IMR-90 (cell line): ENCODE measurements around the gene MLEC. TPM values are rescaled to one million over a fixed set of nuclear protein-coding genes. Genes with fewer than 3 reads are reported as not detected.

Source experiments
- ATAC-seq: fragments of 200-7000 bp; cut with Tn5 transposase; 2 replicates; pipeline ENCODE4 v1.9.1; 2020; ENCODE audit warnings: low read depth, mild to moderate bottlenecking, moderate library complexity
- BruUV-seq: library from RNA; stranded (reverse); fragments of 400-500 nt; replicated peaks from 2 replicates; lab custom pipeline; 2021; lab: Mats Ljungman, UMichigan
- CTCF ChIA-PET: fragments of 300-600 bp; formaldehyde crosslinking; extraction: SDS; loops from one replicate; lab custom pipeline; 2021; ENCODE audit warnings: antibody characterized with exemption; lab: Yijun Ruan, JAX
- POLR2A ChIA-PET: fragments of 300-600 bp; sonication (Branson Sonifier 250); formaldehyde crosslinking; loops from one replicate; lab custom pipeline; 2022; ENCODE audit warnings: antibody characterized with exemption; ENCODE audit not compliant: unreplicated experiment; lab: Charles Lee
- DNase-seq: peaks from one replicate; pipeline ENCODE4 v3.0.0; 2013
- H2AFZ ChIP-seq: replicated peaks from 2 replicates; pipeline ENCODE3; 2013; ENCODE audit warnings: low read length, mild to moderate bottlenecking; ENCODE audit not compliant: poor library complexity
- H2AK5ac ChIP-seq: 2 replicates; pipeline ENCODE4 v1.6.1; 2013; ENCODE audit warnings: low read depth, low read length, inconsistent platforms
- H2AK9ac ChIP-seq: replicated peaks from 2 replicates; pipeline ENCODE3; 2013; ENCODE audit warnings: mild to moderate bottlenecking, low read depth, low read length, moderate library complexity; ENCODE audit not compliant: poor library complexity
- H2BK120ac ChIP-seq: 2 replicates; pipeline ENCODE4 v1.6.1; 2013; ENCODE audit warnings: low read depth, low read length, inconsistent platforms
- H2BK15ac ChIP-seq: 3 replicates; pipeline ENCODE4 v1.6.1; 2013; ENCODE audit warnings: low read depth, low read length, inconsistent platforms
- H2BK20ac ChIP-seq: 2 replicates; pipeline ENCODE4 v1.6.1; 2013; ENCODE audit warnings: low read depth, mild to moderate bottlenecking, inconsistent platforms, low read length, moderate library complexity
- H2BK5ac ChIP-seq: 2 replicates; pipeline ENCODE4 v1.6.1; 2013; ENCODE audit warnings: mild to moderate bottlenecking, low read depth, low read length, inconsistent platforms; ENCODE audit not compliant: poor library complexity, severe bottlenecking
- H3K14ac ChIP-seq: replicated peaks from 2 replicates; pipeline ENCODE4 v1.6.1; 2013; ENCODE audit warnings: low read depth, low read length, inconsistent platforms
- H3K18ac ChIP-seq: 2 replicates; pipeline ENCODE4 v1.6.1; 2013; ENCODE audit warnings: low read depth, low read length, control low read depth
- H3K23ac ChIP-seq: 2 replicates; pipeline ENCODE4 v1.6.1; 2013; ENCODE audit warnings: low read depth, low read length, inconsistent platforms
- H3K27ac ChIP-seq: 2 replicates; pipeline ENCODE4 v1.5.1; 2013; ENCODE audit warnings: mild to moderate bottlenecking, control low read depth, low read length; ENCODE audit not compliant: insufficient read depth
- H3K27me3 ChIP-seq: 2 replicates; pipeline ENCODE4 v1.6.1; 2013; ENCODE audit warnings: low read length; ENCODE audit not compliant: control insufficient read depth, insufficient read depth
- H3K36me3 ChIP-seq: 2 replicates; pipeline ENCODE4 v1.6.1; 2013; ENCODE audit warnings: low read length, mixed read lengths; ENCODE audit not compliant: control insufficient read depth, insufficient read depth
- H3K4ac ChIP-seq: 2 replicates; pipeline ENCODE4 v1.6.1; 2013; ENCODE audit warnings: low read depth, low read length, inconsistent platforms
- H3K4me1 ChIP-seq: 2 replicates; pipeline ENCODE4 v1.6.1; 2013; ENCODE audit warnings: low read length, mixed read lengths; ENCODE audit not compliant: control insufficient read depth, insufficient read depth
- H3K4me2 ChIP-seq: 2 replicates; pipeline ENCODE4 v1.6.1; 2013; ENCODE audit warnings: low read depth, mild to moderate bottlenecking, control low read depth, low read length, moderate library complexity
- H3K4me3 ChIP-seq: 2 replicates; pipeline ENCODE4 v1.5.1; 2013; ENCODE audit warnings: low read depth, mild to moderate bottlenecking, control low read depth, low read length, moderate library complexity; ENCODE audit not compliant: insufficient read depth
- H3K56ac ChIP-seq: 2 replicates; pipeline ENCODE4 v1.6.1; 2013; ENCODE audit warnings: low read length, inconsistent platforms; ENCODE audit not compliant: insufficient read depth; ENCODE audit errors: extremely low read depth
- H3K79me1 ChIP-seq, 2 experiments: 2 replicates each; pipeline ENCODE4 v1.6.1; 2013; ENCODE audit warnings: low read length in 2 of 2, inconsistent platforms in 1 of 2, low read depth in 1 of 2
- H3K9ac ChIP-seq: 2 replicates; pipeline ENCODE4 v1.6.1; 2013; ENCODE audit warnings: low read depth, low read length, control low read depth
- H3K9me1 ChIP-seq: 2 replicates; pipeline ENCODE4 v1.6.1; 2013; ENCODE audit warnings: low read length, inconsistent platforms; ENCODE audit not compliant: insufficient read depth
- H3K9me3 ChIP-seq: 2 replicates; pipeline ENCODE4 v1.6.1; 2013; ENCODE audit warnings: low read length; ENCODE audit not compliant: control insufficient read depth, insufficient read depth
- H4K20me1 ChIP-seq: 2 replicates; pipeline ENCODE4 v1.6.1; 2013; ENCODE audit warnings: low read length, inconsistent platforms; ENCODE audit not compliant: insufficient read depth
- H4K5ac ChIP-seq: 2 replicates; pipeline ENCODE4 v1.6.1; 2013; ENCODE audit warnings: mild to moderate bottlenecking, low read depth, low read length, control low read depth
- H4K8ac ChIP-seq, 2 experiments: 2 replicates each; pipeline ENCODE4 v1.6.1; 2013; ENCODE audit warnings: low read depth in 2 of 2, low read length in 2 of 2, control low read depth in 1 of 2, inconsistent platforms in 1 of 2
- H4K91ac ChIP-seq: 2 replicates; pipeline ENCODE4 v1.6.1; 2013; ENCODE audit warnings: low read depth, low read length, inconsistent platforms; ENCODE audit not compliant: insufficient read depth
- BHLHE40 ChIP-seq: fragments of 150-350 bp; IDR thresholded peaks from 2 replicates; pipeline ENCODE4 v1.6.1; 2016; ENCODE audit warnings: mild to moderate bottlenecking, low read depth, low read length
- CHD1 ChIP-seq: IDR thresholded peaks from 2 replicates; pipeline ENCODE4 v1.6.1; 2012; ENCODE audit warnings: low read depth, low read length, improper control_type of control experiment
- FOS ChIP-seq: fragments of 150-350 bp; IDR thresholded peaks from 2 replicates; pipeline ENCODE4 v1.6.1; 2016; ENCODE audit warnings: low read depth, low read length
- MXI1 ChIP-seq: IDR thresholded peaks from 2 replicates; pipeline ENCODE4 v1.6.1; 2012; ENCODE audit warnings: low read depth, mild to moderate bottlenecking, low read length, moderate library complexity, borderline replicate concordance
- RAD21 ChIP-seq: IDR thresholded peaks from 2 replicates; pipeline ENCODE4 v1.6.1; 2012; ENCODE audit warnings: low read length, improper control_type of control experiment
- RCOR1 ChIP-seq: IDR thresholded peaks from 2 replicates; pipeline ENCODE4 v1.6.1; 2012; ENCODE audit warnings: mild to moderate bottlenecking, low read length, improper control_type of control experiment; ENCODE audit not compliant: insufficient replicate concordance
- SMC3 ChIP-seq: fragments of 150-350 bp; IDR thresholded peaks from 2 replicates; pipeline ENCODE4 v1.6.1; 2016; ENCODE audit warnings: low read depth, mild to moderate bottlenecking, antibody characterized with exemption, low read length, moderate library complexity
- WGBS, 2 experiments: methylation state at CpG; one replicate each; pipeline versions ENCODE4 v1.1.5 to v1.1.7; 2013; ENCODE audit warnings: missing lambda C conversion rate in 2 of 2; ENCODE audit not compliant: insufficient read length in 1 of 2; ENCODE audit errors: extremely low coverage in 2 of 2; 5-methylcytosine and 5-hydroxymethylcytosine counted together
- dilution Hi-C: fragments of 300-500 bp; cut with HindIII; formaldehyde crosslinking; loops from one replicate; pipeline ENCODE4 v1.14.3; 2018; ENCODE audit warnings: low sequenced_read_pairs; ENCODE audit not compliant: unreplicated experiment
- in situ Hi-C: fragments of 300-500 bp; cut with MboI; formaldehyde crosslinking; loops from 3 replicates; pipeline ENCODE4 v1.14.3; 2019; ENCODE audit warnings: low sequenced_read_pairs, inconsistent platforms, mixed read lengths
- intact Hi-C: fragments of 100-400 bp; cut with micrococcal nuclease; formaldehyde crosslinking; loops from 2 replicates; pipeline ENCODE4 v1.10.0; 2022
- polyA plus RNA-seq, 3 experiments: library from polyadenylated mRNA; depleted of rRNA; stranded (reverse); fragments of >200 nt; gene quantifications; 2 replicates each; pipeline ENCODE4 v1.2.3, GENCODE V29; 2012; ENCODE audit warnings: low replicate concordance in 1 of 3
- total RNA-seq: library from RNA; depleted of rRNA; stranded (reverse); fragments of >200 nt; gene quantifications from 2 replicates; pipeline ENCODE4 v1.2.3, GENCODE V29; 2012
- TF ChIP-seq, protein P1 (sequence below): conservative IDR thresholded peaks from 2 replicates; pipeline ENCODE4 v1.5.1; 2012; ENCODE audit warnings: mild to moderate bottlenecking, low read depth, low read length, improper control_type of control experiment
- TF ChIP-seq, protein P2 (sequence below): fragments of 150-350 bp; IDR thresholded peaks from 2 replicates; pipeline ENCODE4 v1.6.1; 2016; ENCODE audit warnings: low read depth, mild to moderate bottlenecking, low read length, moderate library complexity, borderline replicate concordance
- TF ChIP-seq, protein P3 (sequence below): fragments of 150-350 bp; IDR thresholded peaks from 2 replicates; pipeline ENCODE4 v1.6.1; 2017; ENCODE audit warnings: mild to moderate bottlenecking, antibody characterized with exemption, low read length, low read depth

Gene MLEC
- total and polyA plus RNA-seq, 2 of the 4 experiments (the other 2 are of a cell fraction): 44.1 to 137 TPM

GRCh38 chr12:120678572-120678971, 8.4 kb upstream of the MLEC start:
- no peak overlapping the region for H3K27ac ChIP-seq
- H2BK15ac ChIP-seq: no peak overlapping the region
- intact Hi-C loops: no loop called here
- H3K9ac ChIP-seq: no peak overlapping the region
- TF ChIP-seq, protein P1, sequence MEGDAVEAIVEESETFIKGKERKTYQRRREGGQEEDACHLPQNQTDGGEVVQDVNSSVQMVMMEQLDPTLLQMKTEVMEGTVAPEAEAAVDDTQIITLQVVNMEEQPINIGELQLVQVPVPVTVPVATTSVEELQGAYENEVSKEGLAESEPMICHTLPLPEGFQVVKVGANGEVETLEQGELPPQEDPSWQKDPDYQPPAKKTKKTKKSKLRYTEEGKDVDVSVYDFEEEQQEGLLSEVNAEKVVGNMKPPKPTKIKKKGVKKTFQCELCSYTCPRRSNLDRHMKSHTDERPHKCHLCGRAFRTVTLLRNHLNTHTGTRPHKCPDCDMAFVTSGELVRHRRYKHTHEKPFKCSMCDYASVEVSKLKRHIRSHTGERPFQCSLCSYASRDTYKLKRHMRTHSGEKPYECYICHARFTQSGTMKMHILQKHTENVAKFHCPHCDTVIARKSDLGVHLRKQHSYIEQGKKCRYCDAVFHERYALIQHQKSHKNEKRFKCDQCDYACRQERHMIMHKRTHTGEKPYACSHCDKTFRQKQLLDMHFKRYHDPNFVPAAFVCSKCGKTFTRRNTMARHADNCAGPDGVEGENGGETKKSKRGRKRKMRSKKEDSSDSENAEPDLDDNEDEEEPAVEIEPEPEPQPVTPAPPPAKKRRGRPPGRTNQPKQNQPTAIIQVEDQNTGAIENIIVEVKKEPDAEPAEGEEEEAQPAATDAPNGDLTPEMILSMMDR: no peak
- no peak for TF ChIP-seq BHLHE40
- no peak for TF ChIP-seq SMC3
- TF ChIP-seq RCOR1: no peak
- no peak for TF ChIP-seq CHD1
- TF ChIP-seq RAD21: no peak
- no peak for TF ChIP-seq MXI1
- TF ChIP-seq, protein P2, sequence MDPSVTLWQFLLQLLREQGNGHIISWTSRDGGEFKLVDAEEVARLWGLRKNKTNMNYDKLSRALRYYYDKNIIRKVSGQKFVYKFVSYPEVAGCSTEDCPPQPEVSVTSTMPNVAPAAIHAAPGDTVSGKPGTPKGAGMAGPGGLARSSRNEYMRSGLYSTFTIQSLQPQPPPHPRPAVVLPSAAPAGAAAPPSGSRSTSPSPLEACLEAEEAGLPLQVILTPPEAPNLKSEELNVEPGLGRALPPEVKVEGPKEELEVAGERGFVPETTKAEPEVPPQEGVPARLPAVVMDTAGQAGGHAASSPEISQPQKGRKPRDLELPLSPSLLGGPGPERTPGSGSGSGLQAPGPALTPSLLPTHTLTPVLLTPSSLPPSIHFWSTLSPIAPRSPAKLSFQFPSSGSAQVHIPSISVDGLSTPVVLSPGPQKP: no peak
- TF ChIP-seq FOS: no peak
- TF ChIP-seq, protein P3, sequence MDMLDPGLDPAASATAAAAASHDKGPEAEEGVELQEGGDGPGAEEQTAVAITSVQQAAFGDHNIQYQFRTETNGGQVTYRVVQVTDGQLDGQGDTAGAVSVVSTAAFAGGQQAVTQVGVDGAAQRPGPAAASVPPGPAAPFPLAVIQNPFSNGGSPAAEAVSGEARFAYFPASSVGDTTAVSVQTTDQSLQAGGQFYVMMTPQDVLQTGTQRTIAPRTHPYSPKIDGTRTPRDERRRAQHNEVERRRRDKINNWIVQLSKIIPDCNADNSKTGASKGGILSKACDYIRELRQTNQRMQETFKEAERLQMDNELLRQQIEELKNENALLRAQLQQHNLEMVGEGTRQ: no peak
- H3K79me1 ChIP-seq: no peaks in the 10 kb centered on the region
- no peak overlapping the region for H2BK120ac ChIP-seq
- H3K4me2 ChIP-seq: no peak overlapping the region
- no peak overlapping the region for H2BK5ac ChIP-seq
- H3K36me3 ChIP-seq: no peaks in the 10 kb centered on the region
- H4K91ac ChIP-seq: no peak overlapping the region
- BruUV-seq: no TSS peak
- H3K14ac ChIP-seq: no peak overlapping the region
- H3K9me1 ChIP-seq: no peaks in the 10 kb centered on the region
- DNase-seq (no peak), ATAC-seq (no peak)
- H3K4ac ChIP-seq: no peak overlapping the region
- dilution Hi-C loops: no loop called here
- no peak overlapping the region for H3K18ac ChIP-seq
- H3K9me3 ChIP-seq: no peaks in the 10 kb centered on the region
- no peaks in the 10 kb centered on the region for H3K4me1 ChIP-seq
- no peak overlapping the region for H3K4me3 ChIP-seq
- H2BK20ac ChIP-seq: no peak overlapping the region
- no peaks in the 10 kb centered on the region for H4K20me1 ChIP-seq
- POLR2A ChIA-PET: no interaction called here
- H3K56ac ChIP-seq: no peak overlapping the region
- no CpG with 5 or more reads among the region's 8 CpGs for WGBS, 2 experiments
- H2AK9ac ChIP-seq: no peak overlapping the region
- CTCF ChIA-PET: no interaction called here
- in situ Hi-C loops: no loop called here
- no peak overlapping the region for H3K23ac ChIP-seq
- H2AFZ ChIP-seq: no peak overlapping the region
- H4K5ac ChIP-seq: no peak overlapping the region
- peaks cover 6% of the 10 kb centered on the region for H3K27me3 ChIP-seq
- no peak overlapping the region for H4K8ac ChIP-seq
- no peak overlapping the region for H2AK5ac ChIP-seq
